GM12878 (cell line): Measurements from ENCODE around the gene VSTM2B. TPM values are rescaled to one million over a fixed set of nuclear protein-coding genes. Genes with fewer than 3 reads are reported as not detected.

ENCODE experiments used
- ATAC-seq: fragments of 200-7000 bp; cut with Tn5 transposase; 3 replicates; pipeline ENCODE4 v1.9.1; 2020; ENCODE audit warnings: mild to moderate bottlenecking, moderate library complexity
- BruUV-seq: library from RNA; stranded (reverse); fragments of 400-500 nt; replicated peaks from 2 replicates; lab custom pipeline; 2021; lab: Mats Ljungman, UMichigan
- CTCF ChIA-PET: fragments of 300-600 bp; sonication (Branson Sonifier 250); formaldehyde crosslinking; extraction: SDS; loops from one replicate; lab custom pipeline; 2021; ENCODE audit warnings: inconsistent platforms; lab: Yijun Ruan, JAX
- POLR2A ChIA-PET: fragments of 350-600 bp; formaldehyde crosslinking; extraction: SDS; loops from one replicate; lab custom pipeline; 2021; ENCODE audit warnings: inconsistent platforms; lab: Charles Lee
- RAD21 ChIA-PET: fragments of 300-600 bp; sonication (Branson Sonifier 250); formaldehyde crosslinking; loops from one replicate; lab custom pipeline; 2023; ENCODE audit warnings: antibody characterized with exemption; ENCODE audit not compliant: unreplicated experiment; lab: Charles Lee
- SMC1A ChIA-PET: fragments of 300-600 bp; sonication (Branson Sonifier 250); formaldehyde crosslinking; loops from one replicate; lab custom pipeline; 2023; ENCODE audit not compliant: unreplicated experiment, uncharacterized antibody; lab: Charles Lee
- DNase-seq: peaks from one replicate; pipeline ENCODE4 v3.0.0-alpha.2; 2011; ENCODE audit warnings: low read depth, low spot score
- FAIRE-seq: peaks from 3 replicates; lab custom pipeline; 2011; peaks lifted over from hg19 to GRCh38; lab: Jason Lieb, UNC
- H2AFZ ChIP-seq: 2 replicates; pipeline ENCODE4 v1.6.0; 2011; ENCODE audit warnings: low read depth, low read length, control low read depth; ENCODE audit not compliant: control insufficient read depth
- H3K27ac ChIP-seq: 2 replicates; pipeline ENCODE4 v1.5.1; 2011; ENCODE audit warnings: control low read depth; ENCODE audit not compliant: control insufficient read depth, insufficient read depth
- H3K27me3 ChIP-seq, 2 experiments: replicated peaks in 1 of 2; 2 replicates each; pipeline versions ENCODE4 v1.6.0 to v1.6.1; 2011; ENCODE audit warnings: low read length in 1 of 2; ENCODE audit not compliant: control insufficient read depth in 2 of 2, insufficient read depth in 2 of 2
- H3K36me3 ChIP-seq, 2 experiments: 2 replicates each; pipeline ENCODE4 v1.5.1; 2011; ENCODE audit warnings: low read length in 1 of 2; ENCODE audit not compliant: control insufficient read depth in 2 of 2, insufficient read depth in 2 of 2
- H3K4me1 ChIP-seq: 2 replicates; pipeline ENCODE4 v1.6.1; 2011; ENCODE audit warnings: mild to moderate bottlenecking, low read length, moderate library complexity, mixed read lengths; ENCODE audit not compliant: control insufficient read depth, insufficient read depth
- H3K4me2 ChIP-seq: 2 replicates; pipeline ENCODE4 v1.6.0; 2011; ENCODE audit warnings: control low read depth; ENCODE audit not compliant: control insufficient read depth, insufficient read depth
- H3K4me3 ChIP-seq: fragments of 200-600 bp; sonication (generic); 2 replicates; pipeline ENCODE4 v1.5.1; 2016
- H3K79me2 ChIP-seq: 2 replicates; pipeline ENCODE4 v1.6.0; 2011; ENCODE audit warnings: low read length; ENCODE audit not compliant: control insufficient read depth, insufficient read depth
- H3K9ac ChIP-seq: 2 replicates; pipeline ENCODE4 v1.8.0; 2011; ENCODE audit warnings: low read length, control low read depth, mixed read lengths; ENCODE audit not compliant: control insufficient read depth, insufficient read depth
- H3K9me3 ChIP-seq: replicated peaks from 3 replicates; pipeline ENCODE4 v1.5.1; 2011; ENCODE audit warnings: mild to moderate bottlenecking, low read length; ENCODE audit not compliant: control insufficient read depth, insufficient read depth
- H4K20me1 ChIP-seq: 2 replicates; pipeline ENCODE4 v1.6.0; 2011; ENCODE audit not compliant: control insufficient read depth, insufficient read depth
- KAT2A ChIP-seq: conservative IDR thresholded peaks from 2 replicates; pipeline ENCODE4 v1.6.1; 2011; ENCODE audit warnings: low read depth, low read length; ENCODE audit not compliant: control insufficient read depth
- SMARCA5 ChIP-seq: fragments of 450-650 bp; IDR thresholded peaks from 2 replicates; pipeline ENCODE4 v1.6.1; 2017; ENCODE audit warnings: mild to moderate bottlenecking
- SUZ12 ChIP-seq: fragments of 200-600 bp; sonication (generic); IDR thresholded peaks from one replicate; pipeline ENCODE4 v1.6.1; 2018; ENCODE audit warnings: antibody characterized with exemption, mild to moderate bottlenecking; ENCODE audit not compliant: unreplicated experiment
- WGBS: methylation state at CpG from one replicate; pipeline ENCODE4 v1.1.6; 2016; ENCODE audit warnings: low lambda C conversion rate; ENCODE audit not compliant: insufficient replicate concordance, insufficient coverage; ENCODE audit errors: missing lambda C conversion rate; 5-methylcytosine and 5-hydroxymethylcytosine counted together
- in situ Hi-C: fragments of 300-500 bp; cut with MboI; formaldehyde crosslinking; loops from 9 replicates; pipeline ENCODE4 v1.14.3; 2018; ENCODE audit warnings: mixed read lengths
- intact Hi-C: fragments of 100-400 bp; cut with micrococcal nuclease; formaldehyde crosslinking; loops from one replicate; pipeline ENCODE4 v1.14.2; 2022; ENCODE audit not compliant: unreplicated experiment
- polyA plus RNA-seq, 11 experiments: library from polyadenylated mRNA; depleted of rRNA in 4 of 11; unstranded in 6 of 11; stranded (reverse) in 5 of 11; fragments of >200 nt; fragmentation: Nextera tagmentation in 4 of 11; fragmentation: Illumina TruSeq in 1 of 11; extraction: Ambion mirVana in 4 of 11; extraction: Trizol in 1 of 11; gene quantifications; 1 replicate in 1 of 11; 2 replicates in 10 of 11; pipeline versions ENCODE4 v1.2.1 to v1.2.3, GENCODE V29; 2011 to 2016; ENCODE audit warnings: inconsistent platforms in 2 of 11, missing spikeins in 2 of 11, low read depth in 1 of 11
- total RNA-seq, 4 experiments: library from RNA; depleted of rRNA in 3 of 4; stranded (reverse); fragments of >200 nt in 3 of 4; fragmentation: Illumina TruSeq in 1 of 4; extraction: Trizol in 1 of 4; gene quantifications; 2 replicates each; pipeline versions ENCODE4 v1.2.1 to v1.2.3, GENCODE V29; 2013 to 2021
- TF ChIP-seq, protein P1 (sequence below): fragments of 450-650 bp; IDR thresholded peaks from 2 replicates; pipeline ENCODE4 v1.6.1; 2016; ENCODE audit warnings: mild to moderate bottlenecking

Gene VSTM2B
- total and polyA plus RNA-seq, 10 of the 15 experiments (the other 5 are each of a cell fraction or from before 2014, with no cell fraction given) = not detected

DNA sequence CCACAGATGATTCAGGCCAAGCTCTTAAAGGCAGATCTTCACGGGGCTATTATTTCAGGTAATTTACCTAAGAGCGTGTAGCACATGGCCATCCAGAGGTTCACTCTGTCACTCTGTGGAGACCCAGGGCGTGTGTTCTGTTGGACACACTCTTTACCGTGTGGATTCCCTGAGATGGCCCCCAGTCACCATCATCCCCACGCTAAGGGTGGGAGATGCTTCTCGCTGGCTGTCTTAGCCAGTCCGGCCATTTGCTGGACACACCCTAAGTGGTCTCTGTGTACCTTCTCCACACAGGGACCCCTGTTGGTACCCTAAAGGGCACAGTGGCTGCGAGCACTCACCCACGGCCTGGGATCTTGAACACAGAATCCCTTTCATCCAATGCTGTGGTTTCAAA, 86.3 kb downstream of the VSTM2B start:
- no peaks in the 10 kb centered on the region for H3K27me3 ChIP-seq
- H3K4me2 ChIP-seq = no peak overlapping the region
- TF ChIP-seq, protein P1, sequence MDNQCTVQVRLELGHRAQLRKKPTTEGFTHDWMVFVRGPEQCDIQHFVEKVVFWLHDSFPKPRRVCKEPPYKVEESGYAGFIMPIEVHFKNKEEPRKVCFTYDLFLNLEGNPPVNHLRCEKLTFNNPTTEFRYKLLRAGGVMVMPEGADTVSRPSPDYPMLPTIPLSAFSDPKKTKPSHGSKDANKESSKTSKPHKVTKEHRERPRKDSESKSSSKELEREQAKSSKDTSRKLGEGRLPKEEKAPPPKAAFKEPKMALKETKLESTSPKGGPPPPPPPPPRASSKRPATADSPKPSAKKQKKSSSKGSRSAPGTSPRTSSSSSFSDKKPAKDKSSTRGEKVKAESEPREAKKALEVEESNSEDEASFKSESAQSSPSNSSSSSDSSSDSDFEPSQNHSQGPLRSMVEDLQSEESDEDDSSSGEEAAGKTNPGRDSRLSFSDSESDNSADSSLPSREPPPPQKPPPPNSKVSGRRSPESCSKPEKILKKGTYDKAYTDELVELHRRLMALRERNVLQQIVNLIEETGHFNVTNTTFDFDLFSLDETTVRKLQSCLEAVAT = no peak
- TF ChIP-seq KAT2A (no peak), SUZ12 (no peak), SMARCA5 (no peak)
- in situ Hi-C loops (loop anchor here (10.0 kb wide), 1 partner anchor 53 kb away; the partner anchor contains the start of gene PLEKHF1), intact Hi-C loops (no loop called here)
- H3K9me3 ChIP-seq = no peaks in the 10 kb centered on the region
- no TSS peak for BruUV-seq
- 98% methylated on average over 9 of the region's 9 CpGs for WGBS
- ATAC-seq (no peak), DNase-seq (no peak), FAIRE-seq (no peak)
- H3K4me3 ChIP-seq = no peak overlapping the region
- no peak overlapping the region for H3K27ac ChIP-seq
- no peaks in the 10 kb centered on the region for H4K20me1 ChIP-seq
- ChIA-PET CTCF (interaction anchor here (0.6 to 9.5 kb wide), 8 partner anchors 8 to 102 kb away, joined by 3 to 237 read pairs (median 40); partner anchors contain the start of genes C19orf12 and PLEKHF1), RAD21 (interaction anchor here (3.3 to 3.7 kb wide), 3 partner anchors 55 to 104 kb away, joined by 19 to 61 read pairs (median 37); partner anchors contain the start of genes C19orf12 and PLEKHF1), POLR2A (interaction anchor here (2.7 kb wide), 1 partner anchor 53 kb away, joined by 10 read pairs; the partner anchor contains the start of gene PLEKHF1), SMC1A (interaction anchor here (3.8 to 4.4 kb wide), 3 partner anchors 55 to 104 kb away, joined by 26 to 59 read pairs (median 42); partner anchors contain the start of genes C19orf12 and PLEKHF1)
- H3K36me3 ChIP-seq = peaks cover 23 to 24% of the 10 kb centered on the region in 2 experiments
- peaks cover 14% of the 10 kb centered on the region for H3K4me1 ChIP-seq
- no peaks in the 10 kb centered on the region for H3K79me2 ChIP-seq
- H3K9ac ChIP-seq = no peak overlapping the region
- H2AFZ ChIP-seq = no peak overlapping the region
